Liver (tissue), 9 donors: ENCODE data around the gene RHBDF2. TPM values are rescaled to one million over a fixed set of nuclear protein-coding genes. Genes with fewer than 3 reads are reported as not detected.
"Not testable (repeated sequence)": the region's sequence is repeated elsewhere in the genome, so short reads cannot be mapped to it uniquely, and the experiment has no call there.

Experiments
- DNase-seq: peaks from one replicate; pipeline ENCODE4 v3.0.0-alpha.2; 2017; ENCODE audit warnings: low spot score
- H3K27ac ChIP-seq, 2 donors: one replicate each; pipeline ENCODE4 v1.7.0; 2013; ENCODE audit warnings: inconsistent platforms in 2 of 2, low read length in 2 of 2, control low read depth in 1 of 2, low read depth in 1 of 2, mild to moderate bottlenecking in 1 of 2
- H3K27me3 ChIP-seq, 4 donors: one replicate each; pipeline versions ENCODE4 v1.6.1 to v1.7.0; 2013; ENCODE audit warnings: low read length in 3 of 4, inconsistent platforms in 1 of 4, mild to moderate bottlenecking in 1 of 4, moderate library complexity in 1 of 4; ENCODE audit not compliant: control insufficient read depth in 4 of 4, insufficient read depth in 4 of 4
- H3K36me3 ChIP-seq, 4 donors: one replicate each; pipeline versions ENCODE4 v1.6.1 to v1.7.0; 2013; ENCODE audit warnings: low read length in 3 of 4, mild to moderate bottlenecking in 3 of 4, low read depth in 1 of 4, moderate library complexity in 1 of 4; ENCODE audit not compliant: control insufficient read depth in 4 of 4, insufficient read depth in 3 of 4
- H3K4me1 ChIP-seq, 4 donors: one replicate each; pipeline versions ENCODE4 v1.6.1 to v1.7.0; 2013; ENCODE audit warnings: low read length in 3 of 4, mild to moderate bottlenecking in 3 of 4, moderate library complexity in 1 of 4; ENCODE audit not compliant: control insufficient read depth in 4 of 4, insufficient read depth in 4 of 4
- H3K4me3 ChIP-seq, 3 donors: one replicate each; pipeline versions ENCODE4 v1.6.1 to v1.7.0; 2013; ENCODE audit warnings: low read length in 3 of 3, control low read depth in 1 of 3, low read depth in 1 of 3, mild to moderate bottlenecking in 1 of 3
- H3K9ac ChIP-seq, 2 donors: one replicate each; pipeline ENCODE4 v1.7.0; 2013; ENCODE audit warnings: low read length in 2 of 2, mild to moderate bottlenecking in 2 of 2, moderate library complexity in 2 of 2, control low read depth in 1 of 2, low read depth in 1 of 2
- H3K9me3 ChIP-seq, 4 donors: one replicate each; pipeline versions ENCODE4 v1.6.1 to v1.7.0; 2013; ENCODE audit warnings: low read length in 3 of 4; ENCODE audit not compliant: control insufficient read depth in 4 of 4
- FOXA2 ChIP-seq: IDR thresholded peaks from 2 replicates; pipeline ENCODE4 v1.6.1; 2016; ENCODE audit warnings: antibody characterized with exemption
- GABPA ChIP-seq, 2 donors: IDR thresholded peaks in 1 of 2; conservative IDR thresholded peaks in 1 of 2; 2 replicates each; pipeline ENCODE4 v1.6.1; 2016; ENCODE audit warnings: antibody characterized with exemption in 2 of 2, mild to moderate bottlenecking in 1 of 2, moderate library complexity in 1 of 2
- HNF4A ChIP-seq, 2 donors: conservative IDR thresholded peaks; 2 replicates each; pipeline ENCODE4 v1.6.1; 2016; ENCODE audit warnings: antibody characterized with exemption in 2 of 2, mild to moderate bottlenecking in 2 of 2
- HNF4G ChIP-seq: IDR thresholded peaks from 2 replicates; pipeline ENCODE4 v1.6.1; 2016; ENCODE audit warnings: antibody characterized with exemption
- JUND ChIP-seq, 2 donors: IDR thresholded peaks; 2 replicates each; pipeline ENCODE4 v1.6.1; 2016; ENCODE audit warnings: antibody characterized with exemption in 2 of 2
- MAX ChIP-seq: IDR thresholded peaks from 2 replicates; pipeline ENCODE4 v1.6.1; 2016; ENCODE audit warnings: antibody characterized with exemption
- NR2F2 ChIP-seq: IDR thresholded peaks from 2 replicates; pipeline ENCODE4 v1.6.1; 2016; ENCODE audit warnings: antibody characterized with exemption
- RAD21 ChIP-seq, 2 donors: IDR thresholded peaks; 2 replicates each; pipeline ENCODE4 v1.6.1; 2016; ENCODE audit warnings: antibody characterized with exemption in 2 of 2, mild to moderate bottlenecking in 2 of 2
- RXRA ChIP-seq, 2 donors: IDR thresholded peaks; 2 replicates each; pipeline ENCODE4 v1.6.1; 2017 to 2018; ENCODE audit warnings: antibody characterized with exemption in 2 of 2, mild to moderate bottlenecking in 1 of 2
- SP1 ChIP-seq: IDR thresholded peaks from 2 replicates; pipeline ENCODE4 v1.6.1; 2018; ENCODE audit warnings: antibody characterized with exemption, mild to moderate bottlenecking
- TAF1 ChIP-seq: conservative IDR thresholded peaks from 2 replicates; pipeline ENCODE4 v1.6.1; 2016; ENCODE audit warnings: antibody characterized with exemption, mild to moderate bottlenecking
- YY1 ChIP-seq: IDR thresholded peaks from 2 replicates; pipeline ENCODE4 v1.6.1; 2016; ENCODE audit warnings: antibody characterized with exemption, mild to moderate bottlenecking
- ZBTB33 ChIP-seq: IDR thresholded peaks from 2 replicates; pipeline ENCODE4 v1.6.1; 2016; ENCODE audit warnings: antibody characterized with exemption
- WGBS: extraction: QIAGEN DNeasy Blood & Tissue Kit; methylation state at CpG from one replicate; pipeline ENCODE4 v1.1.7; 2013; 5-methylcytosine and 5-hydroxymethylcytosine counted together
- polyA plus RNA-seq, 2 donors: library from polyadenylated mRNA; stranded (reverse) in 1 of 2; unstranded in 1 of 2; fragments of 200-250 nt in 1 of 2; fragments of >200 nt in 1 of 2; fragmentation: Nextera tagmentation in 1 of 2; extraction: Ambion mirVana in 1 of 2; gene quantifications; one replicate each; pipeline versions ENCODE4 v1.2.1 to v1.2.3, GENCODE V29; 2013 to 2015
- total RNA-seq, 2 donors: library from RNA; depleted of rRNA; stranded (reverse); fragments of >200 nt; gene quantifications; one replicate each; pipeline ENCODE4 v1.2.3, GENCODE V29; 2014
- TF ChIP-seq, protein P1 (sequence below): IDR thresholded peaks from 2 replicates; pipeline ENCODE4 v1.6.1; 2016; ENCODE audit warnings: antibody characterized with exemption, mild to moderate bottlenecking
- TF ChIP-seq, protein P2 (sequence below): fragments of 150-350 bp; IDR thresholded peaks from 2 replicates; pipeline ENCODE4 v1.5.1; 2017; ENCODE audit warnings: improper control_type of control experiment, low read depth, low read length; ENCODE audit not compliant: missing input control
- TF ChIP-seq, protein P3 (sequence below): IDR thresholded peaks from 2 replicates; pipeline ENCODE4 v1.6.1; 2016; ENCODE audit warnings: antibody characterized with exemption
- donor health status: healthy.
- donor health status: healthy.
- donor health status: healthy.
- donor health status: healthy.
- donor health status: healthy.

RHBDF2 gene
- total and polyA plus RNA-seq, 4 donors = 2.9 to 6.7 (median 4.6) TPM

GRCh38 chr17:76517638-76518038, 16.4 kb upstream of the RHBDF2 start (continued):
- TF ChIP-seq, protein P1, sequence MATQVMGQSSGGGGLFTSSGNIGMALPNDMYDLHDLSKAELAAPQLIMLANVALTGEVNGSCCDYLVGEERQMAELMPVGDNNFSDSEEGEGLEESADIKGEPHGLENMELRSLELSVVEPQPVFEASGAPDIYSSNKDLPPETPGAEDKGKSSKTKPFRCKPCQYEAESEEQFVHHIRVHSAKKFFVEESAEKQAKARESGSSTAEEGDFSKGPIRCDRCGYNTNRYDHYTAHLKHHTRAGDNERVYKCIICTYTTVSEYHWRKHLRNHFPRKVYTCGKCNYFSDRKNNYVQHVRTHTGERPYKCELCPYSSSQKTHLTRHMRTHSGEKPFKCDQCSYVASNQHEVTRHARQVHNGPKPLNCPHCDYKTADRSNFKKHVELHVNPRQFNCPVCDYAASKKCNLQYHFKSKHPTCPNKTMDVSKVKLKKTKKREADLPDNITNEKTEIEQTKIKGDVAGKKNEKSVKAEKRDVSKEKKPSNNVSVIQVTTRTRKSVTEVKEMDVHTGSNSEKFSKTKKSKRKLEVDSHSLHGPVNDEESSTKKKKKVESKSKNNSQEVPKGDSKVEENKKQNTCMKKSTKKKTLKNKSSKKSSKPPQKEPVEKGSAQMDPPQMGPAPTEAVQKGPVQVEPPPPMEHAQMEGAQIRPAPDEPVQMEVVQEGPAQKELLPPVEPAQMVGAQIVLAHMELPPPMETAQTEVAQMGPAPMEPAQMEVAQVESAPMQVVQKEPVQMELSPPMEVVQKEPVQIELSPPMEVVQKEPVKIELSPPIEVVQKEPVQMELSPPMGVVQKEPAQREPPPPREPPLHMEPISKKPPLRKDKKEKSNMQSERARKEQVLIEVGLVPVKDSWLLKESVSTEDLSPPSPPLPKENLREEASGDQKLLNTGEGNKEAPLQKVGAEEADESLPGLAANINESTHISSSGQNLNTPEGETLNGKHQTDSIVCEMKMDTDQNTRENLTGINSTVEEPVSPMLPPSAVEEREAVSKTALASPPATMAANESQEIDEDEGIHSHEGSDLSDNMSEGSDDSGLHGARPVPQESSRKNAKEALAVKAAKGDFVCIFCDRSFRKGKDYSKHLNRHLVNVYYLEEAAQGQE = no peak

DNA sequence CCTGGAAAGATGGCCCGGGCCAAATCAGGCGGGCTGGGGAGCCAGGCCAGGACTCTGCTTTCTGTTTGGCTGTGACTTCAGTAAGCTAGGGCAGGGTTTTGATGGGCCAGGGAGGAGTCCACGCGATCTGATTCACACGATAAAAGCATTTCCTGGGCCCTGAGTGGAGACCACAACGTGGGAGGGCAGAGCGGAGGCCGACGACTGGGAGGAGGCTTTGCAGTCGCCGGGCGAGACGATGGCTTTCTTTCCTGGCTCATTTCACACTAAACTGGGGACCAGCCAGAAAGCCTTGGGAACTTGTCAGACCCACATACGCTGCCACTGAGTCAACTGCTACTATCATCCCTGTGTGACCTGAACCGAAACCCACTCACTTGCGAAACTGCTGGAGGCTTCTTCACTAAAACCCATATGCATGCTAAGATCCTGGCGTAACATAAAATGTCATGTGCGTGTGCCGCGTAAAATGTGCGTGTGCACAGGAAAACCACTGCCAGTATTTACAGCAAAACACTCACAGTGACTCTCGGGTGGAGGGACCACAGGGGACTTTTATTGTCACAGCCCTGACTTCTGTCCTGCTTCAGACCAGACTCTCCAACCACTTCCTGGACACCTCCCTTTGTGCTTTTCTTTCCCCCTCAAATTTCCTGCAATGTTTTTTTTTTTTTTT, 14.2 kb upstream of the RHBDF2 start:
- WGBS = 71% methylated on average over 22 of the region's 22 CpGs
- TF ChIP-seq MAX = no peak
- no peak for TF ChIP-seq HNF4G
- TF ChIP-seq HNF4A (conservative IDR thresholded peaks at IDR 0.05) = no peak
- TF ChIP-seq NR2F2 = peak; percentile 21
- TF ChIP-seq GABPA (IDR thresholded peaks at IDR 0.05 in 1 of 2, conservative IDR thresholded peaks at IDR 0.05 in 1 of 2) = no peak
- TF ChIP-seq YY1 = no peak
- TF ChIP-seq, protein P2, sequence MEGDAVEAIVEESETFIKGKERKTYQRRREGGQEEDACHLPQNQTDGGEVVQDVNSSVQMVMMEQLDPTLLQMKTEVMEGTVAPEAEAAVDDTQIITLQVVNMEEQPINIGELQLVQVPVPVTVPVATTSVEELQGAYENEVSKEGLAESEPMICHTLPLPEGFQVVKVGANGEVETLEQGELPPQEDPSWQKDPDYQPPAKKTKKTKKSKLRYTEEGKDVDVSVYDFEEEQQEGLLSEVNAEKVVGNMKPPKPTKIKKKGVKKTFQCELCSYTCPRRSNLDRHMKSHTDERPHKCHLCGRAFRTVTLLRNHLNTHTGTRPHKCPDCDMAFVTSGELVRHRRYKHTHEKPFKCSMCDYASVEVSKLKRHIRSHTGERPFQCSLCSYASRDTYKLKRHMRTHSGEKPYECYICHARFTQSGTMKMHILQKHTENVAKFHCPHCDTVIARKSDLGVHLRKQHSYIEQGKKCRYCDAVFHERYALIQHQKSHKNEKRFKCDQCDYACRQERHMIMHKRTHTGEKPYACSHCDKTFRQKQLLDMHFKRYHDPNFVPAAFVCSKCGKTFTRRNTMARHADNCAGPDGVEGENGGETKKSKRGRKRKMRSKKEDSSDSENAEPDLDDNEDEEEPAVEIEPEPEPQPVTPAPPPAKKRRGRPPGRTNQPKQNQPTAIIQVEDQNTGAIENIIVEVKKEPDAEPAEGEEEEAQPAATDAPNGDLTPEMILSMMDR = no peak
- TF ChIP-seq, protein P3, sequence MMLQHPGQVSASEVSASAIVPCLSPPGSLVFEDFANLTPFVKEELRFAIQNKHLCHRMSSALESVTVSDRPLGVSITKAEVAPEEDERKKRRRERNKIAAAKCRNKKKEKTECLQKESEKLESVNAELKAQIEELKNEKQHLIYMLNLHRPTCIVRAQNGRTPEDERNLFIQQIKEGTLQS = no peak
- TF ChIP-seq RAD21 (IDR thresholded peaks at IDR 0.05) = no peak
- TF ChIP-seq RXRA (IDR thresholded peaks at IDR 0.05) = no peak
- TF ChIP-seq FOXA2 = no peak
- no peak for TF ChIP-seq JUND (IDR thresholded peaks at IDR 0.05)
- TF ChIP-seq, protein P1 = no peak
- peak; percentile 30 for TF ChIP-seq SP1
- TF ChIP-seq ZBTB33 = no peak
- no peak for TF ChIP-seq TAF1
- no peak overlapping the region for H3K4me3 ChIP-seq
- H3K9ac ChIP-seq = no peak overlapping the region
- no peaks in the 10 kb centered on the region for H3K36me3 ChIP-seq
- no peak for DNase-seq
- H3K4me1 ChIP-seq = no peaks in the 10 kb centered on the region
- no peaks in the 10 kb centered on the region for H3K9me3 ChIP-seq
- peak overlapping the region; percentile 19 to 63 for H3K27ac ChIP-seq
- no peaks in the 10 kb centered on the region for H3K27me3 ChIP-seq

GRCh38 chr17:76514355-76514754, 13.1 kb upstream of the RHBDF2 start:
- H3K27me3 ChIP-seq, H3K9me3 ChIP-seq, H3K4me3 ChIP-seq, H3K9ac ChIP-seq, H3K27ac ChIP-seq, H3K4me1 ChIP-seq, H3K36me3 ChIP-seq, DNase-seq: not testable (repeated sequence)
- 98% methylated on average over 6 of the region's 6 CpGs for WGBS
